GM12873 (cell line): ENCODE data around the gene RFTN1.

Experiments
- CTCF ChIP-seq: IDR thresholded peaks from 2 replicates; pipeline ENCODE4 v1.5.1; 2012; ENCODE audit warnings: low read depth, mild to moderate bottlenecking, moderate library complexity, low read length, control low read depth; ENCODE audit not compliant: insufficient read depth; ENCODE audit errors: missing control alignments

RFTN1 gene

GRCh38 chr3:16460886-16461285 lies 52.6 kb downstream of the RFTN1 start:
- no peak for TF ChIP-seq CTCF

GRCh38 chr3:16460273-16460672 lies 53.2 kb downstream of the RFTN1 start:
- no peak for TF ChIP-seq CTCF

- TF ChIP-seq CTCF = no peak
Observed at GRCh38 chr3:16456784-16457415, 56.6 kb downstream of the RFTN1 start.

GRCh38 chr3:16455966-16456365 lies 57.5 kb downstream of the RFTN1 start:
- no peak for TF ChIP-seq CTCF

GRCh38 chr3:16455001-16455400 lies 58.5 kb downstream of the RFTN1 start:
- no peak for TF ChIP-seq CTCF

GRCh38 chr3:16452261-16452660 lies 61.2 kb downstream of the RFTN1 start:
- TF ChIP-seq CTCF = no peak

- TF ChIP-seq CTCF = no peak
Observed at GRCh38 chr3:16449369-16449768, 64.1 kb downstream of the RFTN1 start.
